HG02885 (cell line): ENCODE results near the gene DGKB.

ENCODE experiments used
- ATAC-seq: cut with Tn5 transposase; IDR thresholded peaks from one replicate; pipeline ENCODE4 v1.9.1; 2021; ENCODE audit warnings: mild to moderate bottlenecking; ENCODE audit not compliant: unreplicated experiment, poor library complexity

The DGKB gene

DNA sequence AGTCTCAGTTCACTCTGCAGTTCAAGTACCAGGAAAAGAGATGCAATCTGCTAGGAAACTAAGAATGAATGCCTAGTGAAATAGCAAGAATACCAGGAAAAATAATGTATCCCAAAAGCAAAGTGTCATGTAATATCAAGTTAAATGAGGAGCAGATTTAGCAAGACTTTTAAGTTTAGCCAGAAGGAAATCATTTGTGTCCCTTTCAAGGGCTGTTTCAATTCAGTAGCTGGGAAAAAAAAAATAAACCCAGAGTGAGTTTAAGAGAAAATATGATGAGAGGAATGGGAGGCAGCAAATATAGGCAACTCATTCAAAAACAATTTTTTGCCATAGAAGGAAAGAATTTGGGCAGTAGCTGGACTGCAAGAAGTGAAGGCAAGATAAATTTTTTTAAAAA is 135.8 kb downstream of the DGKB start:
- ATAC-seq, result no peak

DNA sequence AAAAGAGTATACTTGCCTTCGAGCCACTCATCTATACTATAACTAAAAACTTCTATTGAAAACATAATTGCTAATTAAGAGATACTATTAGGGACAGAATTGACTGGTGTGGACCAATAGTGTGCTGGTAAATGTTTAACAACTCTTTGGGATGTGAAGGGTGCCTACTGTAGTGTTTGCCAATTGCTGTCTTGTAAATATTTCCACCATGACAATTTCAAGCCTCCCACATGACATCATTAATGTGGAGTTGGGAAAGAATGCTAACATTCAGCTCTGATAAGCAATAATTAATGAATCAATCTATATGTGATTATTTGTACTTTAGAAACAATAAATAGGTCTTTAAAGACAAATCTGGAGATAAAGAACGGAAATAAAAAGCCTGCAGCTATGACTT is 136.8 kb downstream of the DGKB start:
- no peak for ATAC-seq

DNA sequence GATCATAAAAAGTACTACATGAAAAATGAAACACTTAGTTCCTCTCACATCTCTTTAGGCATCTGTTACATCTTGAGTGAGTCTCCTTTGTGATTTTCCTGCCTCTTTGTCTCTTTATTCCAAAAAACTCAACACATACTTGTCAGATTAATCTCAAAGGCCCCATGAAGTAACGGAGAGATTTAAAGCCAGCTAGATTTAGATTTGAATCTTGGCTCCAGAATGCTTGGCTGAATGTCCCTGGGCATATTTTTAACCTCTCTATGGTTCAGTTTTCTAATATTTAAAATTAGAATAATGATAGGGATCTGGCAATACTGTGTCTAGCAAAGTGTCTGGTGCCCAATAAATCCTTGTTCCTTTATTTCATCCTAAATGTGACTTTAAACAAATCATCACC is 140.0 kb downstream of the DGKB start:
- no peak for ATAC-seq

DNA sequence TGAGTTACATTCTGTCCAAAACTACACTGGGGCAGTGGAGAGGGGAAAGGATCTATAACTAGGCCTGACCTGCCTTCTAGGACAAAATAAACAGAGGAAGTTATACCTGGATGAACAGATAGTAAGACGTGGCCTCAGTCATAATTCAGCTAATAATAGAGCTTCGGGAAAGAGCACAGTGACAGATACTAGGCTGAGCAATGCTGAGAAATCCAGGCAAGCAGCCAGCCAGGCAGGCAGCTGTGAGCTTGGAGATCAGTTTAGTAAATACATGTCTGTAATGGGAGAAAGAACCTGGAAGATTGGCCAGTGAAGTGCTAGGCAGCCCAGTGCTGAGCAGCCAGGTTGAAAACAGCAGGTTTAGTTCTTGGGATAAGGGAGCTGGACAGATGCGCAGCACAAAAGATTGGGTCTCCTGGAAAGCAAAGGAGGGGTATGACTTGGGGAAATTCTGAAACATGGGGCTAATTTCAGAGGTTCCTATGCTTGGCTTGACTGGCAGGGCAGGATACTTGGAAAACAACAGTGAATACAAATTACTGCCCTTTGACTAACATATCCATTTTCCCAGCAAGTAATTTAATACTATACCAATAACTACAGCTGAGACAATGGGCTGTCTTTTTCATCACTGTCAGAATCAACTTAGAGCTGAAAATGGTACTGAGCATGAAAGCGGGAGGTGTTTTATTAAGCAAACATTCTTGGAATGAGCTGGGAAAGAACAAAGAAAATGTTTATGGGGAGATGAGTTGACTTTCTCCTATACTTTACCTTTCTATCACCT is 140.8 kb downstream of the DGKB start:
- ATAC-seq, result no peak

DNA sequence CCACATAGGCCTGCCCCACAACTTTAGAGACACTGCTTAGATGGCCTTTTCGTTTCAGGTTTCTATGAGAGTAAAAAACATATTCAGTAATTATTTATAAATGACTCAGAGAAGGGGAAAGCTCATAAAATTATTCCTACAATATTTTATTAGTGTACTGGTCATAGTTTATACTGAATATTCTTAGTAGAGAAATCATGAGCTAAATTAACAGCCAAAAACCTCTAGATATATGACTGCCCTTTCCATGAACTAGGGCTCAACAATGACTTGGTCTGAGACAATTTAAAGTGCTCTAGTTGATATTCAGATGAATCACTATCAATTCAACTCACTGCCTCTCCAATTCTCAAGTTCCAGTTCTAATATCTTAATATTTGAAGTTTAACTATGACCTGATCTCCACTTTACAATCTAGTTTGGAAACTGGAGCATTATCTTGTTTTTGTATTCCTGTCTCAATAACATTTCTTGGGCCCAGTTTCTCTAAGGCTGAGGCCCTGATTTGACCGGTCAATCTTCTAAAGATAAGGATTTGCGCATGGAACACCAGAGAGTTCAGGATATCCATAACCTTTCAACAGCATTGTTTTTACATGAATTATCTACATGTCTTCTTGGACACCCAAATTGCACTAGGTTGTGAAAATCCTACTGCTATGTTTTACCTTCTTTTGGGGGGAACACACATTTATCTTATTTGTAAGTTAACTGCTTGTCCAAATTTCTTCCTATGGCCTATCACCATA is 141.6 kb downstream of the DGKB start:
- no peak for ATAC-seq

DNA sequence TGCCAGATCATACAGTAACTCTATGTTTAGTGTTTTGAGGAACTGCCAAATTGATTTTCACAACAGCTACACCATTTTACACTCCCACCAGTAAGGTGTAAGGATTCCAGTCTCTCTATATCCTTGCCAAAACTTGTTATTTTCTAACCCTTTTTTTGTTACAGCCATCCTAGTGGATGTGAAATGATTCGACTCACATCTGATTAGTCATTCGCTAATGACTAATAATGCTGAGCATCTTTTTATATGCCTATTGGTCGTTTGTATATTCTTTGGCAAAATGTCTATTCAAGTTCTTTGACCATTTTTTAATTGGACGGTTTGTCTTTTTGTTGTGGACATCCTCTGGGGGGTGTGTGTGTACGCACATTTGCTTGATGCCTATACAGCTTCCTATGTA is 142.8 kb downstream of the DGKB start:
- ATAC-seq, result no peak

DNA sequence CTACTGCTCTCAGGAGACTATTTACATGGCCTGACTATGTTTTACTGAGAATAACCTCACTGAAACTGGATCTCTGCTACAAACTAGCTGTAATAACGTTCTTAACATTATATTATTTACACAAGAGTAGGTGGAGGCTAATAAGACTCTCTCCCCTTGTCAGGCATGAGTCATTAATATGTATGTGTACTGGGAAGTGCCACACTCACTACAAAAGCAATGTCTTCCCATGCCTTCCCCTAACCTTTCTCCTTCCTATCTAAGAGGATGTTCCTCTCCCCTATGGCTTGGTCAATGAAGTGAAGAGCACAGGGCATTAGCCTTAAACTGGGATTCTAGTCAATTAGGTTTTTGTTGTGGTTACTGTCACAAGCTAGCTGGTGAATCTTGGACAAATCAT is 147.9 kb downstream of the DGKB start:
- no peak for ATAC-seq

DNA sequence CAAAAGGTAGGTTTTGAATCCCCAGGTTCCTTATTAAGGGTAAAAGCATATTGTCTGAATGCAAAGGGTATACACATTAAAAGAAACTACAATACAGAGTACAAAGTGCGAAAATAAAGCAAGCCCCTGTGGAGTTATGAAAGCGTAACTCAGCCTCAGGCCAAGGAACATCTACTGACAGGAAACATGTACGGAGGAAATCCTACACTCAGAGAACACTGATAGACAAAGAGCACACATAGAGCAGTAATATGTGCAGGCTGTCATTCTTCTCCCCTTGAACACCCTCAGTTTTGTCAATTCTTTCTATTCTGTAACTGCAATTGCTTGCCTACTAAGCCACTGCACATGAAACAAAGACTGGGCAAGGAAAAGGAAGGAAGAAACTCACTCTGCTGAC is 150.2 kb downstream of the DGKB start:
- no peak for ATAC-seq

DNA sequence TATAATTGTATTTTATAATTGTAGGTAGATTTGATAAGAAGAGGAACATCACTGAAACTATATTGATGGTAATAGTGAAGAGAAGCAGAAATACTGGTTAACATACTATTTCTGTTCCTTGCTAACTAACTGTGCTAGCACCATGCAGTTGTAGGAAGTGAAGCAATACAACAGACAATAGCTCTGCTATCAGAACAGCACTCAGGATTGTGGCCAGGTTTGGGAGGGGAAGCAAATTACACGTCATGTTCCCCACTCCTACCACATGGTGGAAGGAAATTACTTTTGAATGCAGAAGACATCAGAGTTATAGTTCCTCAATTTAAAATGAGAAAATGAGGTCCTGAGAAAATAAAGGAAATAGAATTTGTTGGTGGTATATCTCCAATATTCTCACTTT is 151.1 kb downstream of the DGKB start:
- no peak for ATAC-seq

DNA sequence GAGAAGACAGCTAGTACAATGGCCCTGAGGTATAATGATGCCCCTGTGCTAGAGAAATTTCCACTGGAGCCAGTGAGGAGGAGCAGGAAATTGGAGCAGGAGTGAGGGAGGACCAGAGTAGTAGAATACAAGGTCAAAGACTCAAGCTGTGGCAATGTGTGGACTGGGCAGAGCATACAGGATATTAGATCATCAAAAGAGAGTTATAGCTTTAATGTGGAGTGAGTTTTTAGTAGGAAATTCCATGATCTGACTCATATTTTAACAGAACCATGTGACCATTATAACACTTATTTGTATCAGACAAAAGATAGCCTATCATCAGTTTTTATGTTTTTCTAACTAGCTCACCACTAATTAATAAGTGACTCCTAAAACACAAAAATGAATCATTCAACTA is 154.1 kb downstream of the DGKB start:
- no peak for ATAC-seq

DNA sequence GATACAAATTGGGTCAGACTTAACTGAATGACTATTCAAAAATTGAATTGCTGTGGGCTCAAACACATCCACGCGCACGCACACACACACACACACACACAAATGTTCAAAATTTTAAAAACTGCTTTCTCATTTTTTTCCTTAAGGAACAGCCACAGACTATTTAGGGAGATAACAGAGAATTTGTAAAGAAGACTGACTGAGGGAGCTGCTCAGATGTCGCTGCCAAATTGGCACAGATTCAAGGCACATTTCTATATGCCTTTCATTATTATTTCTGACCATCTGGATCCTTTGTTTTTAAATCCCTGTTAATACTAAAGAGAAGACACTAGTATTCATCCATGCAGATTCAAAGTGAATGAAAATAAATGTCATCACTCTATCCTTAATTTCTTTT is 154.8 kb downstream of the DGKB start:
- no peak for ATAC-seq

DNA sequence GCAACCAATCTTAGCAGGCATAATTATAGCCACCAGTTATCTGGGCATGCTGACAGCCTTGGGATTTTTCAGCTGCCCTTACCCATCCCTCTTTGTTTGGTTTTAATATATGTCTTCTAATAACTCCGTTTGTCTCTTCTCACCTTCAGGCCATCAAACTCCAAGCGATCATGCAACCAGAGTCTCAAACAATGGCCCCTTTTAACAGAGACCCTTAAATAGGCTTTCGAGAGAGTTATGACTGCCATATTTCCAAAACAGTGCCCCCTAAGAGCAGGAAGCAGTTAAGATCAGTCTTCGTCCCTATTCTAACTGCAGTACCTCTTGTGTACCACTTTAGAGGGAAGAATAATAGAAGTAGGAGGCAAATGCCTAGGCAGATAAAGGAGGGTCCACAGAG is 157.5 kb downstream of the DGKB start:
- ATAC-seq, result no peak

DNA sequence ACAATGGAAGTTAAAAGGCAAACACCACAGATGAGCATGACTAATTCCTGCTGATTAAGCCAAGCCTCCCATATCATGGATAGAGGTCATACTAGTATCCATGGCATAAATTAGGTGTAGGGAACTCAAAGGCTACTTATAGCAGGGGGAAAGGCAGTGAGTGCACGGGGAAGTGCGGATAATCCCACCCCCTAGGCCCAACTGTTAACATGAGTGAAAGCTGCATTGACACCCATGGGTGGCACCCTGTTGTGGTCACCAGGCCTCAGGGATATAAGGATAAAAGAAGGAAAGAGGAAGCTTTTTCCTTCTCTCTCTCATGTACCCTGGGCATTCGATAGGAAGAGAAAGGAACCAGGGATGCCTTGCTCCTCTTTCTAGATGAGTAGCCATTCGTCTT is 161.9 kb downstream of the DGKB start:
- no peak for ATAC-seq

DNA sequence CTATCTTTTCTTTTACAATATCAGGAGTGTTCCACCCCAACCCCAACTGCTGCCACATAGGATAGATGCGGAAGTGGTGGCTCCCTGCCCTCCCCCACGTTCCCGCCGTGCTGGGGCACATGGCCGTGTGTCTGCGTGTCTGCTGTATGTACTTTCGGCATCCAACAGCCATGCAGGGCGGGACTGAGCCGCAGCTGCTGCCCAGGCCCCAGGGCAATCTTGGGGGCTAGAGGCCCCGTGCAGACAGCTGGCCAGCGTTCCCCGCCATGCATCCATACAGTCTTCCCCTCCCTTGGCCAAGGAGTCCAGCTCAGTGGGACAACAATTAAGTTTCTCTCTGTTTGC is 162.7 kb downstream of the DGKB start:
- no peak for ATAC-seq

DNA sequence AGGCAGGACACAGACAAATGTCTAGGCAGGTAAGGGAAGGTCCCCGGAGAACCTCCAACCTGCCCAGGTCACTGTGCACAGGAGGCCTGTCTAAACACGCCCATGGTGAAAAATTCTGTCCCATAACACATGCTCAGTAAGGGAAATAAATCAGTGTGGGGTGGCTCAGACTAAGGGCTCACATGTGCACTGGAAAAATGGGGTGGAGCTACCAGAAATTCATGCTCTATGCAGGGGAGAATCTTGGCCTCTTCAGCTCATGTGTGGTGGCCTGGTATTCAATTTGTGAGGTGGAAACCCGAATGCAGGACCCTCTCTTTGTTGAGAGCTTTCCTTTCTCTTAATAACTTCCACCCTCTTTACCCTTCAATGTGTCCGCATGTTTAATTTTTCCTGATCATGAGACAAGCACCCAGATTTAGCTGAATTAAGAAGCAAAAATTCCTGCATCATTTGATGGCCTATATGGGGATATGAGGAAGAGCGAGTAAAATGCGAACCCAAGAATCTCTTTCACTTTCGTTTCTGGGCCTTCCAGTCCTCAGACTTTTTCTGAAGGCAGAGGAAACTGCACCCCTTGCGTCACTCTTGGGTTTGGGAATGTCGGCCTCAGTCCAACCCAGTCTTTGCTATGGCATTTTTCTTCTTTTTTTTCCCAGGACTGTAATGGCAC is 163.2 kb downstream of the DGKB start:
- ATAC-seq, result no peak

DNA sequence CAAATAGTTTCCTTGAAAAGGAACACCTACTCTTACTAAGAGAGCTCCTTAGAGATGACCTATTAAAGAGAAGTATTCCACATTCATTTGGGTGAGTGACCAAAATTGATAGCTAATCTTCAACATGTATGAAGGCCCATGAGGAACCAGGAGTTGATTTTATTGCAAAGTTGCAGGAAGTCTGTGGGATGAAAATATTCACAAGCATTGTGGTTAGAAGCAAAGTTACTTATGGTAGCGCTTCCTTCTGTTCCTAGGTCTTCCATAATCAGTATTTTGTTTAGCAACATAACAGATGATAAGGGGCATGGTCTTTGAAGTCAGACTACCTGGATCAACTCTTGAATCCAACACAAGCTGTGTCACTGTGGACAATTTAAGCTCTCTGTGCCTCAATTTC is 164.5 kb downstream of the DGKB start:
- no peak for ATAC-seq

DNA sequence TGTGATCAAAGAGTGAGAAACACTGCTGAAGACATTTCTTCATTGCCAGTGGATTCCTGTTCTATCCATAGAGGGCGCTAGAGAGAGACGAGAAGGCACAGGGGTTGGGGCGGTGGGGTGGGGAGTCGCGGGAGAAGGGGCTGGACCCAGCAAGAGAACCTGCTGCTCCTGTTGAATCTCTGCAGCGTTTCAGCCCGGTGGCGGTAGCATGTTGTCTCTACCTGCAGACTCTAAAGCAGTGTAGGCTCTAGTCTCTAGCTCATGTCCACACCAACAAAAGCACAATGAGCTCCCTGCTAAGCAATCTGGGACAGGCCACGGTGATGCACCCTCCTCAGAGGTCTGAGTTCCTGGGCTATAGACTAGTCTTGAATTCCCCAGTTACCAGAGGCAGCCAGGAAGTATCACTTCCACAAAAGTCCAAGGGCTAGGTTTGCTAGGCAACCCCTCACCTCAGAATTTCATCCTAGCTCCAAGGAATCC is 167.7 kb downstream of the DGKB start:
- no peak for ATAC-seq

DNA sequence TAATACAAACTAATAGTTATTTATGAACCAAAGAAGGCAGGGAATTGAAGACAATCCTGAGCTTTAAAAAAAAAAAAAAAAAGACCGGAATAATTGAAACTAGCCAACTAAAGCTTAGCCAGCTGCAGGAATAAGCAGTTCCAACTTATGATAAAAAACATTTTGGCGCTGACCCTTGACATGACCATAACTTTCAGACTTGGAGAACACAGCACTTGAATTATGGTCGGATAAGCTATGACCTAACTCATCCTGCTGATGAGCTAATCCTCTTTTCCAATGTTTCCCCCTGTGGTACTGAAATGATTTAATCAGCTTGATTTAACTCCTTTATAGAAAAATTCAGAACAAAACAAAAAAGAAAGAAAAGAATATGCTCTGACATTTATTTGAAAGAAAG is 181.8 kb downstream of the DGKB start:
- no peak for ATAC-seq

DNA sequence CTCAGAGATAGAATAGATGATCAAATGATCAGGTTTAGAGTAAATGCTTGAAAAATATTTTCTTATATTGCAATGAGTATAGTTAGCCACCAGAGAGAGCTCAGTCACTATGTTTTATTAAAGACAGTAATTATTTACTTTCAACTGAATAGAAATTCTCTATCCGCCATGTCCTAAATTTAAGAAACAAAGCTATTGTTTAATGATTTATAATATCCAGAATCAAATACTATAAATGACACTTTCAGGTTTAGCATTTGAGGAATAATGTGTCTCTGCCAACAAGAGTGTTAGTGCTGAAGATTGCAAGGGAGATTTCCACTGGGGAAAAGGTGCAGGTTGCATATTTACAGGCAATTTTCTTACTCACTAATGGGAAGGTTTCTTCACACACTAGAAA is 184.7 kb downstream of the DGKB start:
- no peak for ATAC-seq

DNA sequence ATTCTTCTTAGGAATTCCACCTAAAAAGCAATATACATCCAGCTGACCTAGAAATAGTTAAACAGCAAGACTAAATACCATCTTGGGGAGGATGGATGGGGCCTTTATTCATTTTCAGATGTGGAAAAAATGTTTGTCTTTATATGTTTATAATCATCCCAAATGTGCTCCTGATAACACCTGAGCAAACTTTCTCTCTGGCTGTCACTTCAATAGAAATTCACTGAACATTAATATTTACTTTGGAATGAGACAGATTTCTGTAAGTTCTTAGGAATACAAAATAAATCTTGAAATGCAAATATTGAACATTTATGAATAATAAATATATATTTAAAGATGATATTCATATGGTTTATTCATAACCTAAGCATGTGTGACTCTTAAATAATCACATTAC is 185.4 kb downstream of the DGKB start:
- no peak for ATAC-seq

DNA sequence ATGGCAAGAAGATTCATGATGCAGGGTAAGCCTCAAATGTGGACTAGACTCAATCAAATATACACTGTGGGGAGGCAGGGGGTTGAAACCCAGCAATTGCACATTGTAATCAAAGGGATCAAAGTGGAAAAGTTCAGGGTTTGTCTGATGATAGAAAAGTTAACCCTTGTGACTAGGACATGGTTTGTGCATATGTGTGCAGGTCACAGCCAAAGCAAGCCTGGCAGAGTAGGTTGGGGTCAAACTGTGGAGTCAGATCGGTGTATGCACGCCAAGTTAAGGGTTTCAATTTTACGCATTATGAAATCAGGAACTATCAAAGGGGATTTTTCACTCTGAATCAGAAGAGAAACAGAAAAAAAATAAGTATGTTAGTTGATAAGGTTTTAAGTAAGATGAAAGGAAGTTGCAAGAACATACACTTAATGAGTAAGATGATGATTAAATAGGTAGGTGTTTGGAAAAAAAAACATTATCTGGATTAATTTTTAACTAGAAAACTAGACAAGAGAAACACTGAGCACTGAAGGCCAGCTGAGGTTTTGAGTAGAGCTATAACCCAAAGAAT is 188.3 kb downstream of the DGKB start:
- peak; percentile 96 for ATAC-seq
